Subcutaneous abdominal adipose tissue (tissue), 5 donors: ENCODE data around the gene SANBR.

Source experiments
- H3K27ac ChIP-seq: one replicate; pipeline ENCODE4 v1.7.0; 2013; ENCODE audit warnings: low read depth, mild to moderate bottlenecking, inconsistent platforms, low read length, moderate library complexity
- H3K27me3 ChIP-seq, 5 donors: one replicate each; pipeline ENCODE4 v1.7.0; 2013; ENCODE audit warnings: low read length in 5 of 5, inconsistent platforms in 1 of 5; ENCODE audit not compliant: control insufficient read depth in 5 of 5, insufficient read depth in 4 of 5
- H3K36me3 ChIP-seq, 5 donors: one replicate each; pipeline ENCODE4 v1.7.0; 2013; ENCODE audit warnings: low read length in 5 of 5; ENCODE audit not compliant: control insufficient read depth in 5 of 5, insufficient read depth in 5 of 5
- H3K4me1 ChIP-seq, 5 donors: one replicate each; pipeline ENCODE4 v1.7.0; 2013; ENCODE audit warnings: low read length in 5 of 5, mild to moderate bottlenecking in 3 of 5, moderate library complexity in 1 of 5; ENCODE audit not compliant: control insufficient read depth in 5 of 5, insufficient read depth in 5 of 5
- H3K4me3 ChIP-seq, 5 donors: one replicate each; pipeline ENCODE4 v1.7.0; 2013; ENCODE audit warnings: low read length in 5 of 5, low read depth in 1 of 5
- H3K9ac ChIP-seq, 5 donors: one replicate each; pipeline ENCODE4 v1.7.0; 2013; ENCODE audit warnings: low read length in 5 of 5, mild to moderate bottlenecking in 4 of 5, moderate library complexity in 3 of 5
- H3K9me3 ChIP-seq, 5 donors: one replicate each; pipeline ENCODE4 v1.7.0; 2013; ENCODE audit warnings: low read length in 5 of 5; ENCODE audit not compliant: control insufficient read depth in 5 of 5
- donor health status: healthy.
- donor health status: healthy.
- donor health status: healthy.
- donor health status: healthy.
- donor health status: healthy.

The SANBR gene

DNA sequence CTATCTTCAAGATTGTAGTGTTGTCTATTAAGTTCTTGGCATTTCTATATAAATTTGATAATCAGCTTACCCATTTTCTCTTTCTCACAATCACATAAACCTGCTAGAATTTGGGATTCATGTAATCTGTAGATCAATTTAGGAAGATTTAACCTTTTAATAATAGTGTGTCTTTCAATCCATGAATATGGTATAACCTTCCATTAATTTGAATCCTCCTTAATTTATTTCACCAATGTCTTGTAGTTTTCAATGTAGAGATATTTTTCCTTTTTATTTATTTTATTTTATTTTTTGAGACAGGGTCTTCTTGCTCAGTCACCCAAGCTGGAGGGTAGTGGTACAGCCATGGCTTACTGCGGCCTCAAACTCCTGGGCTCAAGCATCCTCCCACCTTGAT, 20.2 kb downstream of the SANBR start:
- Histone ChIP-seq H3K27ac (no peak overlapping the region), H3K4me1 (no peaks in the 10 kb centered on the region), H3K9me3 (no peaks in the 10 kb centered on the region), H3K36me3 (peaks cover 11 to 25% (median 20%) of the 10 kb centered on the region in 5 donors), H3K27me3 (no peaks in the 10 kb centered on the region), H3K9ac (no peak overlapping the region), H3K4me3 (no peak overlapping the region)

GRCh38 chr2:61089797-61090196, 24.1 kb downstream of the SANBR start:
- no peaks in the 10 kb centered on the region for H3K27me3 ChIP-seq
- peaks cover 11 to 29% (median 23%) of the 10 kb centered on the region in 5 donors for H3K36me3 ChIP-seq
- no peak overlapping the region for H3K4me3 ChIP-seq
- H3K9me3 ChIP-seq, result no peaks in the 10 kb centered on the region
- H3K9ac ChIP-seq, result no peak overlapping the region
- H3K4me1 ChIP-seq, result no peaks in the 10 kb centered on the region
- H3K27ac ChIP-seq, result no peak overlapping the region

GRCh38 chr2:61090386-61090921, 24.8 kb downstream of the SANBR start:
- Histone ChIP-seq H3K4me3 (no peak overlapping the region), H3K36me3 (peaks cover 11 to 23% (median 23%) of the 10 kb centered on the region in 5 donors)

DNA sequence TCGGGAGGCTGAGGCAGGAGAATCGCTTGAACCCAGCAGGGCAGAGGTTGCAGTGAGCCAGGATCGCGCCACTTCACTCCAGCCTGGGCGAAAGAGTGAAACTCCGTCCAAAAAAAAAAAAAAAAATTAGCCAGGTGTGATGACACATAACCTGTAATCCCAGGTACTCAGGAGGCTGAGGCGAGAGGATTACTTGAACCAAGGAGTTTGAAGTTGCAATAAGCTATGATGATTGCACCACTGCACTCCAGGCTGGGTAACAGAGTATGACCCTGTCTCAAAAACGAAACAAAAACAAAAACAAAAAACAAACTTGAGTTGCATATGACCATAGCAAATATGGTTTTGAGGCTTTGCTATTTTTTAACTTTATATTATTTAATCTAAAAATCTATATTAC, 25.8 kb downstream of the SANBR start:
- Histone ChIP-seq H3K27me3 (no peaks in the 10 kb centered on the region), H3K36me3 (peaks cover 9 to 21% (median 18%) of the 10 kb centered on the region in 5 donors), H3K9me3 (no peaks in the 10 kb centered on the region), H3K4me1 (no peaks in the 10 kb centered on the region), H3K9ac (no peak overlapping the region), H3K27ac (no peak overlapping the region), H3K4me3 (no peak overlapping the region)

More at GRCh38 chr2:61090386-61090921, 24.8 kb downstream of the SANBR start:
- no peaks in the 10 kb centered on the region for H3K9me3 ChIP-seq
- H3K4me1 ChIP-seq, result no peaks in the 10 kb centered on the region
- no peak overlapping the region for H3K9ac ChIP-seq
- no peaks in the 10 kb centered on the region for H3K27me3 ChIP-seq
- H3K27ac ChIP-seq, result no peak overlapping the region

DNA sequence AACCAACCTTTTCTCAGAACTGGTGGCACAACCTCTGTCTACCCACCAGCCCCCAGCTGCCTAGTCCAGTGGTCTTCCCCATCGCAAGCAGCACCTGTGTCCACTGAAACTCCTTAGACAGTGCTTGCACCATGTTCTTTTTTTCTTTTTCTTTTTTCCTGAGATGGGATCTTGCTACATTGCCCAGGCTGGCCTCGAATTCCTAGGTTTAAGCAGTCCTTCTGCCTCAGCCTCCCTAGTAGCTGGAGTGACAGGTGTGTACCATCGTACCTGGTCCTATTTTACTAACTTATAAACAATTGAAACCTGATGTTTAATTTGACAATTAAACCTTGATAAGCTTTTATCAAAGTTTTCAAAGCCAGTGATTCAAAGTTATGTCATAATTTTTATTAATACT, 30.8 kb downstream of the SANBR start:
- Histone ChIP-seq H3K27me3 (no peaks in the 10 kb centered on the region), H3K9ac (no peak overlapping the region), H3K27ac (no peak overlapping the region), H3K36me3 (peaks cover 0 to 3% (median 0%) of the 10 kb centered on the region in 5 donors), H3K9me3 (no peaks in the 10 kb centered on the region), H3K4me1 (no peaks in the 10 kb centered on the region), H3K4me3 (no peak overlapping the region)

GRCh38 chr2:61100801-61101200, 35.1 kb downstream of the SANBR start:
- H3K4me3 ChIP-seq, result no peak overlapping the region
- H3K36me3 ChIP-seq, result peaks cover 2 to 21% (median 11%) of the 10 kb centered on the region in 5 donors
- no peaks in the 10 kb centered on the region for H3K9me3 ChIP-seq
- no peaks in the 10 kb centered on the region for H3K27me3 ChIP-seq
- H3K4me1 ChIP-seq, result no peaks in the 10 kb centered on the region
- no peak overlapping the region for H3K9ac ChIP-seq
- H3K27ac ChIP-seq, result no peak overlapping the region

- H3K4me1 ChIP-seq, result no peaks in the 10 kb centered on the region
- no peaks in the 10 kb centered on the region for H3K9me3 ChIP-seq
- H3K4me3 ChIP-seq, result no peak overlapping the region
- H3K27me3 ChIP-seq, result no peaks in the 10 kb centered on the region
- no peak overlapping the region for H3K9ac ChIP-seq
- no peak overlapping the region for H3K27ac ChIP-seq
- H3K36me3 ChIP-seq, result peaks cover 22 to 47% (median 32%) of the 10 kb centered on the region in 5 donors
These were observed 43.6 kb downstream of the SANBR start for GRCh38 chr2:61109291-61109690.

GRCh38 chr2:61111708-61112107, 46.0 kb downstream of the SANBR start:
- Histone ChIP-seq H3K9me3 (no peaks in the 10 kb centered on the region), H3K9ac (no peak overlapping the region), H3K4me1 (no peaks in the 10 kb centered on the region), H3K36me3 (peaks cover 20 to 43% (median 33%) of the 10 kb centered on the region in 5 donors), H3K27ac (no peak overlapping the region), H3K4me3 (no peak overlapping the region), H3K27me3 (no peaks in the 10 kb centered on the region)

DNA sequence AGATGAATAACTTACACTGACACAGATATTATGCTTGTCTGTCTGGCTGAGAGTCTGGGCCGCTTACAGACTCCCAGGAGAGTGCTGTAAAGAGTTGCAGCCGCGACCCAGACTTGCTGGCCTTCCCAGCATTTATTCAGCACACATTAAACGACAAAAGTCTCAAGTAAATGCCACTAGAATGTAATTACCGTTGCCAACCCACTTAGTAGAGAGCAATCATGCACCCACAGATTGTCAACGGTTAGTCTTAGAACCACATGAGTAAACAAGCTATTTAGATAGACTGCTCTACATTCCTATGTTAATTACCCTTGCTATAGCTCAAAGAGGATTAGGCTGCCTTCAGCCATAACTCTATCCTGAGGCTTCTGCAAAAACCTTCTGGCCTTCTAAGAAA, 48.5 kb downstream of the SANBR start:
- H3K9me3 ChIP-seq, result no peaks in the 10 kb centered on the region
- H3K9ac ChIP-seq, result no peak overlapping the region
- H3K27ac ChIP-seq, result no peak overlapping the region
- no peaks in the 10 kb centered on the region for H3K4me1 ChIP-seq
- no peaks in the 10 kb centered on the region for H3K27me3 ChIP-seq
- peaks cover 32 to 54% (median 41%) of the 10 kb centered on the region in 5 donors for H3K36me3 ChIP-seq
- no peak overlapping the region for H3K4me3 ChIP-seq
